ENCODE results near the gene TXNDC5. TPM values are rescaled to one million over a fixed set of nuclear protein-coding genes. Genes with fewer than 3 reads are reported as not detected.

The TXNDC5 gene
- total RNA-seq, 4 donors from 2014 or later: 130 to 212 (median 182) TPM

GRCh38 chr6:7868926-7869325 lies 41.7 kb downstream of the TXNDC5 start:
- no peak for ATAC-seq (ENCODE audit: low FRiP score)
- no peak for TF ChIP-seq CTCF (IDR thresholded peaks at IDR 0.05)
- no peak for DNase-seq (ENCODE audit: low spot score)

GRCh38 chr6:7866526-7866925 lies 44.1 kb downstream of the TXNDC5 start:
- no peak for TF ChIP-seq CTCF (IDR thresholded peaks at IDR 0.05)
- ATAC-seq (ENCODE audit: low FRiP score): no peak
- DNase-seq (ENCODE audit: low spot score): no peak

DNA sequence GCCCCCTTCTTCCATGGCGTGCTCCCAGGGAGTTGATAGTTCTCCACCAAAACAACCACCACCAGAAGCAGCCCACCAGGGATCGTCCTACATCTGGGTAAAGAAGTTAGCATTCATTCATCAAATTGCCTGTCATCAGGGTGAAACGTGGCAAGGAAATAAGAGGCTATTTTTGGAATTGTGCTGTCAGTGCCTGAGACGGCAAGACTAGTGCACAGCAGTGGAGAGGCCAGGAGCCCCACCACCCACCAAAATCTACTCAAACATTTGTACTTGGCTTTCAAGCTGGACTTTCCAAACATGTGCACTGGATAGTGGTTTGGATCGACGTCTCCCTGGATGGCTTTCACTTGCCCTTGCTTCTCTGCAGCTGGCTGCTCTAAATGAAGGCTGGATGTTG lies 44.8 kb downstream of the TXNDC5 start:
- no peak for ATAC-seq (ENCODE audit: low FRiP score)
- DNase-seq (ENCODE audit: low spot score): no peak
- TF ChIP-seq CTCF (IDR thresholded peaks at IDR 0.05): no peak

GRCh38 chr6:7859591-7859990 lies 51.0 kb downstream of the TXNDC5 start:
- TF ChIP-seq CTCF (IDR thresholded peaks at IDR 0.05): no peak
- ATAC-seq (ENCODE audit: low FRiP score) (no peak), DNase-seq (ENCODE audit: low spot score) (no peak)

DNA sequence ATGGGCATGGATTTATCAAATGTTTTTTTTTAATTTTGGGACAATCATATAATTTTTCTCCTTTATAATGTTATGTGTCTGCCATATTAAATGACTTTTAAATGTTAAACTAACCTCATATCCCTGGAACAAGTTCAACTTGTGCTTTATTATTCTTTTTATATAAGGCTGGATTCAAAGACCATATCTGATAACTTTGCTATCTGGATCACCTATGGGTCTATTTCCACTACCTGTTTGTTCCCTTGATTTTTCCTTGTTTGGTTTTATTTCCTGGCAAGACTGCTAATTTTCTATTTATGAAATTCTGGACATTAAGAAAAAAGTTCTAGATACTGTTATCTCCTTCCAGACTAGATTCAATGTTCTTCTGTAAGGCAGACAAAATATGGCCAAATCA lies 58.8 kb downstream of the TXNDC5 start:
- no peak for ATAC-seq (ENCODE audit: low FRiP score)
- TF ChIP-seq CTCF (IDR thresholded peaks at IDR 0.05): no peak
- DNase-seq (ENCODE audit: low spot score): no peak

GRCh38 chr6:7848229-7848628 lies 62.4 kb downstream of the TXNDC5 start:
- ATAC-seq (ENCODE audit: low FRiP score): no peak

More at GRCh38 chr6:7848229-7848628, 62.4 kb downstream of the TXNDC5 start:
- no peak for TF ChIP-seq CTCF (IDR thresholded peaks at IDR 0.05)
- no peak for DNase-seq (ENCODE audit: low spot score)

Data from omental fat pad (tissue), 4 donors.